Left lung (tissue), 10 donors: ENCODE data around the gene EPHX1. TPM values are rescaled to one million over a fixed set of nuclear protein-coding genes. Genes with fewer than 3 reads are reported as not detected.

ENCODE experiments used
- ATAC-seq: fragments of 200-7000 bp; cut with Tn5 transposase; one replicate; pipeline ENCODE4 v1.9.1; 2020; ENCODE audit warnings: moderate library complexity
- DNase-seq, 4 donors: peaks; one replicate each; pipeline ENCODE4 v3.0.0-alpha.2; 2013 to 2020
- H3K27ac ChIP-seq, 2 donors: fragments of 200-600 bp; sonication (generic) in 1 of 2; one replicate each; pipeline versions ENCODE4 v1.5.0 to v1.8.0; 2020 to 2021
- H3K27me3 ChIP-seq, 2 donors: fragments of 200-600 bp; sonication (generic) in 1 of 2; one replicate each; pipeline versions ENCODE4 v1.5.0 to v1.8.0; 2020 to 2021
- H3K36me3 ChIP-seq, 2 donors: fragments of 200-600 bp; sonication (generic) in 1 of 2; one replicate each; pipeline versions ENCODE4 v1.5.0 to v1.8.0; 2020 to 2021
- H3K4me1 ChIP-seq, 2 donors: fragments of 200-600 bp; one replicate each; pipeline ENCODE4 v1.8.0; 2021
- H3K4me3 ChIP-seq, 2 donors: fragments of 200-600 bp; sonication (generic) in 1 of 2; one replicate each; pipeline versions ENCODE4 v1.5.0 to v1.8.0; 2020 to 2021; ENCODE audit warnings: mild to moderate bottlenecking in 1 of 2
- H3K9me3 ChIP-seq, 2 donors: fragments of 200-600 bp; sonication (generic) in 1 of 2; one replicate each; pipeline versions ENCODE4 v1.5.0 to v1.8.0; 2020 to 2021
- CTCF ChIP-seq, 2 donors: fragments of 200-600 bp; sonication (generic) in 1 of 2; IDR thresholded peaks; one replicate each; pipeline versions ENCODE4 v1.5.0 to v1.8.0; 2021; ENCODE audit warnings: antibody characterized with exemption in 2 of 2
- intact Hi-C, 2 donors: fragments of 100-400 bp; cut with DNase I; formaldehyde crosslinking; loops; one replicate each; pipeline versions ENCODE4 v1.11.2 to v1.14.2; 2022
- polyA plus RNA-seq, 6 donors: library from polyadenylated mRNA; unstranded; fragments of 120-200 nt; gene quantifications; one replicate each; pipeline ENCODE4 v1.2.1, GENCODE V29; 2013; ENCODE audit not compliant: insufficient read length in 6 of 6
- total RNA-seq, 2 donors: library from RNA; stranded (reverse); fragmentation: NEBNext Ultra II Directional; extraction: Animal tissue kit (Norgen Biotek cat#: 25700); gene quantifications; one replicate each; pipeline ENCODE4 v1.2.1, GENCODE V29; 2021
- donor health status: DM: no; HTN: yes; CAD: no.
- donor health status: DM: no; HTN: no; CAD: no.

The EPHX1 gene
- total and polyA plus RNA-seq, 8 donors = 109 to 305 (median 119) TPM

- intact Hi-C loops = no loop called here
- DNase-seq (peak in 2 of 4 donors; percentile 80 to 87), ATAC-seq (peak; percentile 2)
- Histone ChIP-seq H3K4me3 (no peak overlapping the region), H3K36me3 (no peaks in the 10 kb centered on the region), H3K27ac (peak overlapping the region; percentile 83 to 92), H3K4me1 (peaks cover 63 to 67% of the 10 kb centered on the region in 2 donors), H3K27me3 (no peaks in the 10 kb centered on the region), H3K9me3 (no peaks in the 10 kb centered on the region)
- TF ChIP-seq CTCF (IDR thresholded peaks at IDR 0.05) = no peak
These were observed 7.0 kb downstream of the EPHX1 start for GRCh38 chr1:225816643-225817538.

GRCh38 chr1:225817611-225818061, 7.7 kb downstream of the EPHX1 start:
- no peaks in the 10 kb centered on the region for H3K9me3 ChIP-seq
- intact Hi-C loops = no loop called here

GRCh38 chr1:225818229-225818628, 8.3 kb downstream of the EPHX1 start:
- peak overlapping the region; percentile 83 to 92 for H3K27ac ChIP-seq
- H3K4me1 ChIP-seq = peaks cover 51 to 57% of the 10 kb centered on the region in 2 donors
- no peak for ATAC-seq

More at GRCh38 chr1:225817611-225818061, 7.7 kb downstream of the EPHX1 start:
- Histone ChIP-seq H3K27ac (peak overlapping the region; percentile 83 to 92), H3K4me3 (no peak overlapping the region), H3K27me3 (no peaks in the 10 kb centered on the region), H3K4me1 (peaks cover 57 to 63% of the 10 kb centered on the region in 2 donors), H3K36me3 (no peaks in the 10 kb centered on the region)
- no peak for TF ChIP-seq CTCF (IDR thresholded peaks at IDR 0.05)
- peak; percentile 74 for ATAC-seq
- DNase-seq = peak in 2 of 4 donors; percentile 85 to 88

GRCh38 chr1:225819346-225820192, 9.6 kb downstream of the EPHX1 start:
- H3K27ac ChIP-seq = no peak overlapping the region
- no peaks in the 10 kb centered on the region for H3K9me3 ChIP-seq
- DNase-seq (no peak), ATAC-seq (no peak)
- no peak for TF ChIP-seq CTCF (IDR thresholded peaks at IDR 0.05)
- no peaks in the 10 kb centered on the region for H3K36me3 ChIP-seq
- no peak overlapping the region for H3K4me3 ChIP-seq
- H3K4me1 ChIP-seq = peaks cover 39 to 45% of the 10 kb centered on the region in 2 donors
- H3K27me3 ChIP-seq = no peaks in the 10 kb centered on the region
- intact Hi-C loops = no loop called here

More at GRCh38 chr1:225818229-225818628, 8.3 kb downstream of the EPHX1 start:
- no peaks in the 10 kb centered on the region for H3K27me3 ChIP-seq
- DNase-seq = no peak
- intact Hi-C loops = no loop called here
- no peak for TF ChIP-seq CTCF (IDR thresholded peaks at IDR 0.05)
- no peaks in the 10 kb centered on the region for H3K36me3 ChIP-seq
- no peaks in the 10 kb centered on the region for H3K9me3 ChIP-seq
- H3K4me3 ChIP-seq = no peak overlapping the region
